Stimulated activated CD4-positive, alpha-beta T cell treated with anti-CD3 and anti-CD28 coated beads, Interleukin-12 subunit alpha, Interleukin-12 subunit beta, amount 100 ng/mL, for 48 hours (primary cell): ENCODE results near the gene ZMIZ1.

Source experiments
- DNase-seq, 3 donors: peaks; one replicate each; pipeline ENCODE4 v3.0.0-alpha.2; 2020; ENCODE audit warnings: low read depth in 2 of 3, low spot score in 1 of 3

The ZMIZ1 gene

GRCh38 chr10:79167537-79167936, 98.8 kb downstream of the ZMIZ1 start:
- no peak for DNase-seq

GRCh38 chr10:79168210-79168609, 99.4 kb downstream of the ZMIZ1 start:
- no peak for DNase-seq

- no peak for DNase-seq
These were observed 101.5 kb downstream of the ZMIZ1 start for GRCh38 chr10:79170226-79170752.

- no peak for DNase-seq
These were observed 102.2 kb downstream of the ZMIZ1 start for GRCh38 chr10:79170993-79171392.

- DNase-seq = no peak
These were observed 102.7 kb downstream of the ZMIZ1 start for GRCh38 chr10:79171504-79171903.

GRCh38 chr10:79172881-79173280, 104.1 kb downstream of the ZMIZ1 start:
- no peak for DNase-seq

- no peak for DNase-seq
These were observed 105.0 kb downstream of the ZMIZ1 start for GRCh38 chr10:79173582-79174262.

GRCh38 chr10:79176052-79176501, 107.3 kb downstream of the ZMIZ1 start:
- DNase-seq = no peak

- no peak for DNase-seq
These were observed 108.3 kb downstream of the ZMIZ1 start for GRCh38 chr10:79176949-79177602.

- DNase-seq = no peak
These were observed 109.4 kb downstream of the ZMIZ1 start for GRCh38 chr10:79178070-79178576.

- DNase-seq = no peak
These were observed 109.9 kb downstream of the ZMIZ1 start for GRCh38 chr10:79178614-79179163.

GRCh38 chr10:79179164-79179956, 110.6 kb downstream of the ZMIZ1 start:
- no peak for DNase-seq

- DNase-seq = no peak
These were observed 111.2 kb downstream of the ZMIZ1 start for GRCh38 chr10:79179957-79180309.

GRCh38 chr10:79180414-79181221, 111.9 kb downstream of the ZMIZ1 start:
- no peak for DNase-seq

GRCh38 chr10:79181227-79181626, 112.5 kb downstream of the ZMIZ1 start:
- no peak for DNase-seq

GRCh38 chr10:79181698-79182521, 113.1 kb downstream of the ZMIZ1 start:
- DNase-seq = no peak

GRCh38 chr10:79182781-79183467, 114.2 kb downstream of the ZMIZ1 start:
- DNase-seq = no peak

GRCh38 chr10:79183468-79183865, 114.7 kb downstream of the ZMIZ1 start:
- no peak for DNase-seq

- no peak for DNase-seq
These were observed 115.4 kb downstream of the ZMIZ1 start for GRCh38 chr10:79184145-79184625.
